Testis (tissue), 3 donors: ENCODE measurements around the gene SLC8B1. TPM values are rescaled to one million over a fixed set of nuclear protein-coding genes. Genes with fewer than 3 reads are reported as not detected.

Experiments
- DNase-seq: peaks from one replicate; pipeline ENCODE4 v3.0.0-alpha.2; 2019
- H3K27ac ChIP-seq, 2 donors: fragments of 200-600 bp; sonication (generic); one replicate each; pipeline ENCODE4 v1.5.1; 2019
- H3K27me3 ChIP-seq: fragments of 200-600 bp; sonication (generic); one replicate; pipeline ENCODE4 v1.5.1; 2019
- H3K36me3 ChIP-seq: fragments of 200-600 bp; sonication (generic); one replicate; pipeline ENCODE4 v1.5.1; 2017; ENCODE audit warnings: low read depth; ENCODE audit errors: missing control alignments
- H3K4me1 ChIP-seq: fragments of 200-600 bp; sonication (generic); one replicate; pipeline ENCODE4 v1.5.1; 2019
- H3K4me3 ChIP-seq, 2 donors: fragments of 200-600 bp; sonication (generic); one replicate each; pipeline ENCODE4 v1.5.1; 2017 to 2019
- H3K9me3 ChIP-seq: fragments of 200-600 bp; sonication (generic); one replicate; pipeline ENCODE4 v1.5.1; 2017
- POLR2A ChIP-seq: fragments of 450-650 bp; IDR thresholded peaks from one replicate; pipeline ENCODE4 v1.6.1; 2017; ENCODE audit warnings: antibody characterized with exemption, mild to moderate bottlenecking, moderate library complexity
- WGBS, 2 donors: methylation state at CpG; one replicate each; pipeline ENCODE4 v1.1.5; 2018; 5-methylcytosine and 5-hydroxymethylcytosine counted together
- intact Hi-C: fragments of 100-400 bp; cut with DNase I; formaldehyde crosslinking; loops from one replicate; pipeline ENCODE4 v1.15.1; 2023; ENCODE audit warnings: low total_unique reads
- polyA plus RNA-seq: library from polyadenylated mRNA; stranded (reverse); fragments of 350-450 nt; fragmentation: Illumina TruSeq; extraction: RNeasy Lipid Tissue Mini Kit (QIAGEN cat#74804); gene quantifications from one replicate; pipeline ENCODE4 v1.2.3, GENCODE V29; 2014; ENCODE audit warnings: low read depth, low replicate concordance; ENCODE audit not compliant: insufficient read depth
- total RNA-seq, 2 donors: library from RNA; depleted of rRNA; stranded (reverse); fragments of >200 nt; gene quantifications; one replicate each; pipeline ENCODE4 v1.2.3, GENCODE V29; 2016
- TF ChIP-seq, protein P1 (sequence below), 3 experiments: fragments of 450-650 bp in 2 of 3; fragments of 200-600 bp in 1 of 3; sonication (generic) in 1 of 3; IDR thresholded peaks; one replicate each; pipeline ENCODE4 v1.5.1; 2016 to 2019; ENCODE audit warnings: antibody characterized with exemption in 3 of 3, mild to moderate bottlenecking in 2 of 3, moderate library complexity in 1 of 3

Gene SLC8B1
- total and polyA plus RNA-seq, 3 donors from 2014 or later, result 41.2 to 88.3 (median 78.0) TPM

DNA sequence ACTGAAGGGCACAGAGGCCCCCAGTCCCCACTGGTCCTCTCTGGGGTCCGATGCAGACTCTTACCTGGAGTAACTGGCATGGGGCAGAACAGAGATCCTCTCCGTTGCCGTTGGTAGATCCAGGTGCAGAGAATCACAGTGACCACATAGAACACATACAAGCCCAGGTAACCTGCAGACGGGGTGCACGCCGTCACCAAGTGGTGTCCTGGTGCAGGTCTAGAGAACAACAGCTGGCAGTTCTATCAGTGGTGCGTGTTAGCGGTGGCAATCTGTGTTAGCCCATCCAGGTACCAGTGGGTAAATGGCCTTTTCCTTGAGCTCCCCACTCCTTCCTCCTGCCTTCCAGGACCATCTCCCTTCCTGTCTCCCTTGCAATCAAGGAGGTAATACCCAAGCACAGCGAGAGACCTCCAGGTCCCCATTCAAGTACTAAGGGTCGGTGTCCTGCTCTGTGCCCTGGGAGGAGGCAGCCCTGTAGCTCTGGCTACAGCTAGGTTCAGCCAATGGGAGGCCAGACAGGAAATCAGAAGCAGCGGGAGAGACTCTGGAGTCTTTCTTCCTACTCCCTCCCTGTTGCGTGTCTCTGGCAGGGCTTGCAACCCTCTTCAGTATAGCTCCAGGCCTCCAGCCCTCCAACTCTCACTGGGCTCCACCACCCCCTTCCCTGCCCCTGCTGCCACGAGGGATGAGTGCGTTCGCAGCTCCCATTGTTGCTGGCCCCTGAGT, 15.8 kb downstream of the SLC8B1 start:
- no peaks in the 10 kb centered on the region for H3K9me3 ChIP-seq
- no peaks in the 10 kb centered on the region for H3K27me3 ChIP-seq
- no peaks in the 10 kb centered on the region for H3K36me3 ChIP-seq
- WGBS, 2 donors, result 87 to 91% methylated on average over 15 of the region's 15 CpGs
- TF ChIP-seq, protein P1, sequence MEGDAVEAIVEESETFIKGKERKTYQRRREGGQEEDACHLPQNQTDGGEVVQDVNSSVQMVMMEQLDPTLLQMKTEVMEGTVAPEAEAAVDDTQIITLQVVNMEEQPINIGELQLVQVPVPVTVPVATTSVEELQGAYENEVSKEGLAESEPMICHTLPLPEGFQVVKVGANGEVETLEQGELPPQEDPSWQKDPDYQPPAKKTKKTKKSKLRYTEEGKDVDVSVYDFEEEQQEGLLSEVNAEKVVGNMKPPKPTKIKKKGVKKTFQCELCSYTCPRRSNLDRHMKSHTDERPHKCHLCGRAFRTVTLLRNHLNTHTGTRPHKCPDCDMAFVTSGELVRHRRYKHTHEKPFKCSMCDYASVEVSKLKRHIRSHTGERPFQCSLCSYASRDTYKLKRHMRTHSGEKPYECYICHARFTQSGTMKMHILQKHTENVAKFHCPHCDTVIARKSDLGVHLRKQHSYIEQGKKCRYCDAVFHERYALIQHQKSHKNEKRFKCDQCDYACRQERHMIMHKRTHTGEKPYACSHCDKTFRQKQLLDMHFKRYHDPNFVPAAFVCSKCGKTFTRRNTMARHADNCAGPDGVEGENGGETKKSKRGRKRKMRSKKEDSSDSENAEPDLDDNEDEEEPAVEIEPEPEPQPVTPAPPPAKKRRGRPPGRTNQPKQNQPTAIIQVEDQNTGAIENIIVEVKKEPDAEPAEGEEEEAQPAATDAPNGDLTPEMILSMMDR (IDR thresholded peaks at IDR 0.05), result no peak
- TF ChIP-seq POLR2A, result no peak
- intact Hi-C loops, result no loop called here
- H3K27ac ChIP-seq, result no peak overlapping the region
- H3K4me3 ChIP-seq, result no peak overlapping the region
- DNase-seq, result no peak
- no peaks in the 10 kb centered on the region for H3K4me1 ChIP-seq

DNA sequence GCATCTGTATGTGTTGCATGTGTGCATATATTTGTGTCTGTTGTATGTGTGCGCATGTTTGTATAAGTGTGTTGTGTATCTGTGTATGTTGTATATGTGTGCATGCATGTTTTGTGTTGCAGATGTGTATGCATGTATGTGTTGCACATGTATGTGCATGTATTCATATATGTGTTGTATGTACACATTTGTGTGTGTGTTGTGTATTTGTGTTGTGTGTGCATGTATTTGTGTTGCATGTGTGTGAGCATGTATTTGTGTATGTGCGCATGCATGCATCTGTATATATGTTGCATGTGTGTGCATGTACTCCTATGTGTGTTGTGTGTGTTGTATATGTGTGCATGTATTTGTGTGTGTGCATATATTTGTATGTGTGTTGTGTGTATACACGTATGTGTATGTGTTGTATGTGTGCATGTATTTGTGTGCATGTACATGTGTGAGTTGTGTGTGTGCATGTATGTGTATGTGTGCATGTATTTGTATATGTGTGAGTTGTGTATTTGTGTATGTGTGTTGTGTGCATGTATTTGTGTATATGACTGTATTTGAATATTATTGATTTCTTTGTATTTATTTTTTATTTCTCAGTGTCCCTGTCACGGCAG, 16.8 kb downstream of the SLC8B1 start:
- WGBS, 2 donors, result 87 to 95% methylated on average over 4 of the region's 4 CpGs
- intact Hi-C loops, result no loop called here
- H3K36me3 ChIP-seq, result no peaks in the 10 kb centered on the region
- no peaks in the 10 kb centered on the region for H3K9me3 ChIP-seq
- DNase-seq, result no peak
- H3K27me3 ChIP-seq, result no peaks in the 10 kb centered on the region
- TF ChIP-seq POLR2A, result no peak
- TF ChIP-seq, protein P1 (IDR thresholded peaks at IDR 0.05), result no peak
- no peak overlapping the region for H3K4me3 ChIP-seq
- no peak overlapping the region for H3K27ac ChIP-seq
- H3K4me1 ChIP-seq, result no peaks in the 10 kb centered on the region

DNA sequence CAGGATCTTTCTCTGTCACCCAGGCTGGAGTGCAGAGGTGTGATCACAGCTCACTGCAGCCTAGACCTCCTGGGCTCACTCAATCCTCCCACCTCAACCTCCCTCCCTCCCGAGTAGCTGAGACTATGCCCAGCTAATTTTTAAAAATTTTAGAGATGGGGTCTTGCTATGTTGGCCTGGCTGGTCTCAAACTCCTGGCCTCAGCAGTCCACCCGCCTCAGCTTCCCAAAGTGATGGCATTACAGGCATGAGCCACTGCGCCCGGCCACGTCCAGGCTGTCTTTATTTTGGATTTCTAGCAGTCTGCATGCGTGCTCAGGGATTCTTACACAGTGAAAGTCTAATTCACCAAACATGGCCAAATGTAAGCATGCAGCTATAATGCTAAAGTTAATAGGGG, 17.8 kb downstream of the SLC8B1 start:
- H3K36me3 ChIP-seq, result no peaks in the 10 kb centered on the region
- H3K27ac ChIP-seq, result no peak overlapping the region
- no peaks in the 10 kb centered on the region for H3K4me1 ChIP-seq
- intact Hi-C loops, result no loop called here
- no peaks in the 10 kb centered on the region for H3K9me3 ChIP-seq
- 88 to 92% methylated on average over 6 of the region's 6 CpGs for WGBS, 2 donors
- no peaks in the 10 kb centered on the region for H3K27me3 ChIP-seq
- no peak for DNase-seq
- H3K4me3 ChIP-seq, result no peak overlapping the region
- TF ChIP-seq POLR2A, result no peak
- TF ChIP-seq, protein P1 (IDR thresholded peaks at IDR 0.05), result no peak

DNA sequence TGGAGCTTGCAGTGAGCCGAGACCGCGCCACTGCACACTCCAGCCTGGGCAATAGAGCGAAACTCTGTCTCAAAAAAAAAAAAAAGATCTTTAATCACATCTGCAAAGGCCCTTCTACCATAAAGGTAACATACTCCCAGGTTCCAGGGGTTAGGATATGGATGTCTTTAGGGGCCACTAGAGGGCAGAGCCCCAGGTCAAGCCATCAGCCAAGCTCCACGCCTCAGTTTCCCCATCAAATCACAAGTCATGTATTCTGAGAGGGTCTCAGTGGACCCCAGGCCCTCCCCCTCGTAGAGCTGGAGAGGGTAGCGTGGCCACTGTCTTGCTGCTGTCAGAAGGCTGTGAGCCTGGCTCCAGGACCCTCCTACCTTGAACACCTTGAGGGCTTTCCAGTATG, 18.8 kb downstream of the SLC8B1 start:
- Histone ChIP-seq H3K36me3 (no peaks in the 10 kb centered on the region), H3K27me3 (no peaks in the 10 kb centered on the region), H3K4me3 (no peak overlapping the region), H3K9me3 (no peaks in the 10 kb centered on the region), H3K4me1 (no peaks in the 10 kb centered on the region), H3K27ac (no peak overlapping the region)
- DNase-seq, result no peak
- TF ChIP-seq, protein P1 (IDR thresholded peaks at IDR 0.05), result no peak
- TF ChIP-seq POLR2A, result no peak
- WGBS, 2 donors, result 81 to 95% methylated on average over 7 of the region's 7 CpGs
- intact Hi-C loops, result no loop called here
